Panc1 (cell line): Measurements from ENCODE around the gene NTRK3.

ENCODE experiments used
- POLR2AphosphoS5 ChIP-seq: IDR thresholded peaks from 2 replicates; pipeline ENCODE4 v1.6.1; 2012; ENCODE audit warnings: mild to moderate bottlenecking, low read depth, low read length, moderate library complexity
- SIN3A ChIP-seq: IDR thresholded peaks from 2 replicates; pipeline ENCODE4 v1.6.1; 2012; ENCODE audit warnings: low read depth, mild to moderate bottlenecking, low read length, moderate library complexity, borderline replicate concordance; ENCODE audit not compliant: insufficient read depth
- TF ChIP-seq, protein P1 (sequence below): fragments of 450-650 bp; IDR thresholded peaks from 2 replicates; pipeline ENCODE4 v1.5.1; 2017; ENCODE audit warnings: mild to moderate bottlenecking
- TF ChIP-seq, protein P2 (sequence below), 2 experiments: IDR thresholded peaks; 2 replicates each; pipeline ENCODE4 v1.6.1; 2011 to 2012; ENCODE audit warnings: low read depth in 2 of 2, control low read depth in 1 of 2, low read length in 1 of 2, mild to moderate bottlenecking in 1 of 2, moderate library complexity in 1 of 2; ENCODE audit not compliant: insufficient read depth in 1 of 2

DNA sequence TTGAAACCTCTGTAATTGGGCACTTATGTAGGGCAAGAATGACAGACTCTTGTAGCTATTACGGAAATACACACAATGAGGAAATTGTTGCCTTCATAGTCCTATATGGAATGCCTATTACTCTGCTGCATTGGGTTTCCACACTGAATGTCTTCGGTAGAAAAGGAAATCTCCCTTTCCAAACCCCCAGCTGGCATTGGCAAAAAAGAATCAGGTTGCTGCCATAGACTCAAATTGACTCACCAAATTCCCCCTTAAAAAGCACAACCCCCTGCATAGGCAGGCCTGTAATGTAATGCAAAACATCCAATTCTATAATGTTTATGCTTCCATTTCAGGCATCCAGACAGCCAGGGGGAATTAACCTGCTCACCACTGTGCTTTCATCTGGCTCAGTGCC, 44.8 kb upstream of the NTRK3 start:
- TF ChIP-seq, protein P1, sequence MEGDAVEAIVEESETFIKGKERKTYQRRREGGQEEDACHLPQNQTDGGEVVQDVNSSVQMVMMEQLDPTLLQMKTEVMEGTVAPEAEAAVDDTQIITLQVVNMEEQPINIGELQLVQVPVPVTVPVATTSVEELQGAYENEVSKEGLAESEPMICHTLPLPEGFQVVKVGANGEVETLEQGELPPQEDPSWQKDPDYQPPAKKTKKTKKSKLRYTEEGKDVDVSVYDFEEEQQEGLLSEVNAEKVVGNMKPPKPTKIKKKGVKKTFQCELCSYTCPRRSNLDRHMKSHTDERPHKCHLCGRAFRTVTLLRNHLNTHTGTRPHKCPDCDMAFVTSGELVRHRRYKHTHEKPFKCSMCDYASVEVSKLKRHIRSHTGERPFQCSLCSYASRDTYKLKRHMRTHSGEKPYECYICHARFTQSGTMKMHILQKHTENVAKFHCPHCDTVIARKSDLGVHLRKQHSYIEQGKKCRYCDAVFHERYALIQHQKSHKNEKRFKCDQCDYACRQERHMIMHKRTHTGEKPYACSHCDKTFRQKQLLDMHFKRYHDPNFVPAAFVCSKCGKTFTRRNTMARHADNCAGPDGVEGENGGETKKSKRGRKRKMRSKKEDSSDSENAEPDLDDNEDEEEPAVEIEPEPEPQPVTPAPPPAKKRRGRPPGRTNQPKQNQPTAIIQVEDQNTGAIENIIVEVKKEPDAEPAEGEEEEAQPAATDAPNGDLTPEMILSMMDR, result no peak
- TF ChIP-seq POLR2AphosphoS5 (no peak), SIN3A (no peak)
- TF ChIP-seq, protein P2, sequence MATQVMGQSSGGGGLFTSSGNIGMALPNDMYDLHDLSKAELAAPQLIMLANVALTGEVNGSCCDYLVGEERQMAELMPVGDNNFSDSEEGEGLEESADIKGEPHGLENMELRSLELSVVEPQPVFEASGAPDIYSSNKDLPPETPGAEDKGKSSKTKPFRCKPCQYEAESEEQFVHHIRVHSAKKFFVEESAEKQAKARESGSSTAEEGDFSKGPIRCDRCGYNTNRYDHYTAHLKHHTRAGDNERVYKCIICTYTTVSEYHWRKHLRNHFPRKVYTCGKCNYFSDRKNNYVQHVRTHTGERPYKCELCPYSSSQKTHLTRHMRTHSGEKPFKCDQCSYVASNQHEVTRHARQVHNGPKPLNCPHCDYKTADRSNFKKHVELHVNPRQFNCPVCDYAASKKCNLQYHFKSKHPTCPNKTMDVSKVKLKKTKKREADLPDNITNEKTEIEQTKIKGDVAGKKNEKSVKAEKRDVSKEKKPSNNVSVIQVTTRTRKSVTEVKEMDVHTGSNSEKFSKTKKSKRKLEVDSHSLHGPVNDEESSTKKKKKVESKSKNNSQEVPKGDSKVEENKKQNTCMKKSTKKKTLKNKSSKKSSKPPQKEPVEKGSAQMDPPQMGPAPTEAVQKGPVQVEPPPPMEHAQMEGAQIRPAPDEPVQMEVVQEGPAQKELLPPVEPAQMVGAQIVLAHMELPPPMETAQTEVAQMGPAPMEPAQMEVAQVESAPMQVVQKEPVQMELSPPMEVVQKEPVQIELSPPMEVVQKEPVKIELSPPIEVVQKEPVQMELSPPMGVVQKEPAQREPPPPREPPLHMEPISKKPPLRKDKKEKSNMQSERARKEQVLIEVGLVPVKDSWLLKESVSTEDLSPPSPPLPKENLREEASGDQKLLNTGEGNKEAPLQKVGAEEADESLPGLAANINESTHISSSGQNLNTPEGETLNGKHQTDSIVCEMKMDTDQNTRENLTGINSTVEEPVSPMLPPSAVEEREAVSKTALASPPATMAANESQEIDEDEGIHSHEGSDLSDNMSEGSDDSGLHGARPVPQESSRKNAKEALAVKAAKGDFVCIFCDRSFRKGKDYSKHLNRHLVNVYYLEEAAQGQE (IDR thresholded peaks at IDR 0.05; ENCODE audit: insufficient read depth in 1 of 2, low read depth in 2 of 2, low read length in 1 of 2), result no peak
